SK-N-SH (cell line): ENCODE results near the gene PXDC1.

Experiments
- CTCF ChIP-seq: fragments of 200-600 bp; sonication (generic); IDR thresholded peaks from 2 replicates; pipeline ENCODE4 v1.6.1; 2017; ENCODE audit warnings: antibody characterized with exemption, mild to moderate bottlenecking, moderate library complexity
- EP300 ChIP-seq, 2 experiments: IDR thresholded peaks; 2 replicates each; pipeline versions ENCODE4 v1.4.0 to v1.6.1; 2012; ENCODE audit warnings: borderline replicate concordance in 1 of 2, low read depth in 1 of 2, low read length in 1 of 2
- JUND ChIP-seq: IDR thresholded peaks from 2 replicates; pipeline ENCODE4 v1.4.0; 2012
- MXI1 ChIP-seq: IDR thresholded peaks from 2 replicates; pipeline ENCODE4 v1.6.1; 2012; ENCODE audit warnings: mild to moderate bottlenecking, low read depth, low read length, improper control_type of control experiment
- POLR2AphosphoS5 ChIP-seq: IDR thresholded peaks from 2 replicates; pipeline ENCODE4 v1.6.1; 2012; ENCODE audit warnings: low read depth, low read length
- SIN3A ChIP-seq: IDR thresholded peaks from 2 replicates; pipeline ENCODE4 v1.6.1; 2012; ENCODE audit warnings: low read depth, mild to moderate bottlenecking, low read length, moderate library complexity, borderline replicate concordance
- YY1 ChIP-seq: IDR thresholded peaks from 2 replicates; pipeline ENCODE4 v1.4.0; 2012; ENCODE audit warnings: low read depth, mild to moderate bottlenecking
- TF ChIP-seq, protein P1 (sequence below): IDR thresholded peaks from 2 replicates; pipeline ENCODE4 v1.4.0; 2012; ENCODE audit warnings: low read depth, borderline replicate concordance
- TF ChIP-seq, protein P2 (sequence below): IDR thresholded peaks from 2 replicates; pipeline ENCODE4 v1.4.0; 2012; ENCODE audit warnings: low read depth

DNA sequence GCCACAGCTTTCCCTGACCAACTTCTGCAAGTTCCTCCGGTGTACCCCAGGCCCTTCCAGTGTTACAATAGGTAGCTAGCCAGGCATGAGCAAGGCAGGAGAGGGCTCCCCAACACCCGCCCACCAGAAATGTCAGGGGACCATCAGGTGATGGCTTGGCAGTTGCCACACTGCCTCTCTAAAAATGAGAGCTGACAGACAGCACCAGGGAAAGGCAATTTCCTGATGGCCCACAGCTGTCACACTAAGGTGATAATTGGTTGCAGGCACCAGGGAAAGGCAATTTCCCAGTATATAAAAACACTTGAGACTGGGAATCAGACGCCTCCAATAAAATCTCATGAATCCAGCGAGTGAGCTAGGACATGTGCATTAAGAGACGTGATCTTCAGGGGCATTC lies 49.9 kb downstream of the PXDC1 start:
- TF ChIP-seq YY1 (no peak), POLR2AphosphoS5 (no peak), CTCF (no peak), EP300 (IDR thresholded peaks at IDR 0.05; ENCODE audit: borderline replicate concordance in 1 of 2, low read depth in 1 of 2, low read length in 1 of 2) (no peak), MXI1 (no peak), SIN3A (no peak), JUND (no peak)
- TF ChIP-seq, protein P1, sequence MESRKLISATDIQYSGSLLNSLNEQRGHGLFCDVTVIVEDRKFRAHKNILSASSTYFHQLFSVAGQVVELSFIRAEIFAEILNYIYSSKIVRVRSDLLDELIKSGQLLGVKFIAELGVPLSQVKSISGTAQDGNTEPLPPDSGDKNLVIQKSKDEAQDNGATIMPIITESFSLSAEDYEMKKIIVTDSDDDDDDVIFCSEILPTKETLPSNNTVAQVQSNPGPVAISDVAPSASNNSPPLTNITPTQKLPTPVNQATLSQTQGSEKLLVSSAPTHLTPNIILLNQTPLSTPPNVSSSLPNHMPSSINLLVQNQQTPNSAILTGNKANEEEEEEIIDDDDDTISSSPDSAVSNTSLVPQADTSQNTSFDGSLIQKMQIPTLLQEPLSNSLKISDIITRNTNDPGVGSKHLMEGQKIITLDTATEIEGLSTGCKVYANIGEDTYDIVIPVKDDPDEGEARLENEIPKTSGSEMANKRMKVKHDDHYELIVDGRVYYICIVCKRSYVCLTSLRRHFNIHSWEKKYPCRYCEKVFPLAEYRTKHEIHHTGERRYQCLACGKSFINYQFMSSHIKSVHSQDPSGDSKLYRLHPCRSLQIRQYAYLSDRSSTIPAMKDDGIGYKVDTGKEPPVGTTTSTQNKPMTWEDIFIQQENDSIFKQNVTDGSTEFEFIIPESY, result no peak
- TF ChIP-seq, protein P2, sequence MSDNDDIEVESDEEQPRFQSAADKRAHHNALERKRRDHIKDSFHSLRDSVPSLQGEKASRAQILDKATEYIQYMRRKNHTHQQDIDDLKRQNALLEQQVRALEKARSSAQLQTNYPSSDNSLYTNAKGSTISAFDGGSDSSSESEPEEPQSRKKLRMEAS, result no peak
